ENCODE data around the gene B4GALNT1. TPM values are rescaled to one million over a fixed set of nuclear protein-coding genes. Genes with fewer than 3 reads are reported as not detected.

Gene B4GALNT1
- total and polyA plus RNA-seq, 2 of the 13 experiments (the other 11 are each of a cell fraction or from before 2014, with no cell fraction given) = 4.5 to 5.4 TPM

- TF ChIP-seq ZXDC (CRISPR knock-in tag; IDR thresholded peaks at IDR 0.05) (no peak), AKNA (CRISPR knock-in tag; IDR thresholded peaks at IDR 0.05; ENCODE audit: borderline replicate concordance) (no peak), ZNF451 (CRISPR knock-in tag; IDR thresholded peaks at IDR 0.05) (no peak), JUNB (CRISPR knock-in tag; IDR thresholded peaks at IDR 0.05; ENCODE audit: borderline replicate concordance) (no peak), CCAR2 (optimal IDR thresholded peaks at IDR 0.05; ENCODE audit: low read depth, low read length) (no peak)
Observed at GRCh38 chr12:57617942-57618341, 15.1 kb downstream of the B4GALNT1 start (continued).
